HG03060 (cell line): Measurements from ENCODE around the gene KANK2.
"Not testable (repeated sequence)": the region's sequence is repeated elsewhere in the genome, so short reads cannot be mapped to it uniquely, and the experiment has no call there.

Experiments used
- ATAC-seq: cut with Tn5 transposase; IDR thresholded peaks from one replicate; pipeline ENCODE4 v1.9.1; 2021; ENCODE audit warnings: low read depth, moderate number of reproducible peaks; ENCODE audit not compliant: unreplicated experiment

KANK2 gene

DNA sequence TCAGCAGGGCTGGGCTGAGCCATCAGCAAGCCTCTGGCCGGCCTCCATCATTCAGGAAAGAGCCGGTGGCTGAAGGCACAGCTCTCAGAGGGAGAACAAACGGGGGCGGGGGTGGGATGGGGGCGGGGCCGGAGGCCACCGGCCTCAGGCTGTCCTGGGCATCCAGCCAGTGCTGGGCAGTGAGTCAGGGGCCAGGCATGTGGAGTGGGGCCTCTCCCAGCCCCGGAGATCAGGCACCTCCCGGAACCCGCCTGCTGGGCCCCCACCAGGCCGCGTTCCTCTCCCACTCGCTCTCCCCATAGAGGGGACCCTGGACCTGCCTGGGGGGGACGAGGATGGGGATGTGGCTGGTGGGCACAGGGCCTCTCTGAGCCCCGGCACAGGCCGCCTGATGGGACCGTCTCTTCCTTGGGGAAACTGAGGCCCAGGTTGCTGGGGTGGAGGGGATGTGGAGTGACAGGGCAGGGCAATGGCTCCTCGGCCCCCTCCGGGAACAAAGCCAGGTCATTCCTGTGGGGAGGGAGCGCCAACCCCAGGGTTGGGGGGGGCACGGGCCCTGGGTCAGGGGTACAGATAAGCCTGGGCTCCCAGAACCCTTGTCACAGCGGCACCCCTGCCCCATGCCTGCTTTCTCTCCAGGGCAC is 54.7 kb downstream of the KANK2 start:
- no peak for ATAC-seq

DNA sequence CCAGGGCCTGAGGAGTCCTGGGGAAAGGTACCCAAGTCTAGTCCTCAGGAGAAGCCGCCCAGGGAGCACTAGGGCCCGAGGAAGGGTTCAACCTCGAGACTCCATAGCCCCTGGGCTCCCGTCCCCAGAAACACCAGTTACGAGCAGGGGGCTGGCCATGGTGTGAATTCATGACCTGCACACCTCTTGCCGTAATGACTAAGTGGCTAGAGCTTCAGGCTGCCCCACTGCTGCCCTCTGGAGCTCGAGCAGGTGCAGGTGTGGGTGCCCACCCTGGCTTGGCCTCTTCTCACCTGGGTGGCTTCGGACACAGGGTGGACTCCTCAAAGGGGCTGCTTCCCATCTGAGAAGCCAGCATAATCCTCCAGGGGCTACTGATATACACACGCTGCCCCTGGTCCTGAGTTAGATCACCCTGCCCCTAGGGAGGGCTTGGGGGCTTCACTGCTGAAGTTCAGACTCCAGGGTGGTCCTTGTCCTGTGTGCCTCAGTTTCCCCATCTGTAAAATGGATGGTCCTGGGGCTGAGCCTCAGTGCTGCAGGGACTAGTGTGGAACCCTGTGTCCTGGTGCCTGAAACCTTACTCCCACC is 55.3 kb downstream of the KANK2 start:
- ATAC-seq = no peak

DNA sequence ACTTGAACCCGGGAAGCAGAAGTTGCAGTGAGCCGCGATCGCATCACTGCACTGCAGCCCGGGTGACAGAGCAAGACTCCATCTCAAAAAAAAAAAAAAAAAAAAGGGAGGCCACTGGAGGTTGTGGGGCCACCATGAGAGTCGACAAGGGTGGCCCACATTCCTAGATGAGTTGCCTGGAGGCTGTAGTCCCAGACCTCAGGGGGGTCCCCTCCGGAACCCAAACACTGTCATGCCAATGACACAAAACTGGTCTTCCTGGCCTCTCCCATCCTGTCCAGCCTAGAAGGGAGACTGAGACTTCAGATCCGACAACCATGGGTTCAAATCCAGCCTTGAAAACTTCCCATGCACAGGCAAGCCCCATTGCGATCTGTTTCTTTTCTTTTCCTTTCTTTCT is 56.4 kb downstream of the KANK2 start:
- no peak for ATAC-seq

GRCh38 chr19:11140023-11140538 is 57.3 kb downstream of the KANK2 start:
- not testable (repeated sequence) for ATAC-seq

DNA sequence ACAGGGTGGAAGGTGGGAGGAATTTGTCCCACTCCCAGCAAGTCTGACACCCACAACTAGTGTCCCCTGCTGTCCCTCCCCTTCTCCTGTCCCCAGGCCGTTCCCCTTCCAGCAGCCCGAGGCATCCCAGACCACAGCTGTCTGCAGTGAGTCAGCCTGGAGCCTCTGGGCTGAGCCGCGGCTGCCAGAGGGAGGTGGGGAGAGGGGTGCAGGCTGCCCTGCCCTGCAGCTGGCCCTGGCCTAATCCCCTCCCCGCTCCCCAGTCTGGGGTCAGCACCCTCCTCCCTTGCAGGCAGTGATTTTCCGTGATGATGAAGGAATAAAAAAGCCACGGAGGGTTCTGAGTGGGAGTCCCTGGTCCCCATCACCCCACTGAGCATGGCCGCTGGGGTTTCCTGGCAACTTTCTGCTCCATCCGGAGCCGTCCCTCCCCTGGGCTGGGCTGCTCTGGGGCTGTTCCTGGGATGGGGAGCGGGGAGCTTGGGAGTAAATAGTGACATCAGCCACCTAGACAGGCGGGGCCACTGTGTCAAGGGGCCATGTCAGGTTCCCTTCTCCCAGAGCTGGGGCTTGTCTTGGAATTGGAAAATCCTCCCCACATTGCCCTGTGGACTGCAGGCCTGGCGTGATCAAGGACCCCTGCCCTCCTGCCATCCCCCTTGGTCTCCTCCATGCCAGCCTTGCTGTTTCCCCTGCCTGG is 58.6 kb downstream of the KANK2 start:
- no peak for ATAC-seq

DNA sequence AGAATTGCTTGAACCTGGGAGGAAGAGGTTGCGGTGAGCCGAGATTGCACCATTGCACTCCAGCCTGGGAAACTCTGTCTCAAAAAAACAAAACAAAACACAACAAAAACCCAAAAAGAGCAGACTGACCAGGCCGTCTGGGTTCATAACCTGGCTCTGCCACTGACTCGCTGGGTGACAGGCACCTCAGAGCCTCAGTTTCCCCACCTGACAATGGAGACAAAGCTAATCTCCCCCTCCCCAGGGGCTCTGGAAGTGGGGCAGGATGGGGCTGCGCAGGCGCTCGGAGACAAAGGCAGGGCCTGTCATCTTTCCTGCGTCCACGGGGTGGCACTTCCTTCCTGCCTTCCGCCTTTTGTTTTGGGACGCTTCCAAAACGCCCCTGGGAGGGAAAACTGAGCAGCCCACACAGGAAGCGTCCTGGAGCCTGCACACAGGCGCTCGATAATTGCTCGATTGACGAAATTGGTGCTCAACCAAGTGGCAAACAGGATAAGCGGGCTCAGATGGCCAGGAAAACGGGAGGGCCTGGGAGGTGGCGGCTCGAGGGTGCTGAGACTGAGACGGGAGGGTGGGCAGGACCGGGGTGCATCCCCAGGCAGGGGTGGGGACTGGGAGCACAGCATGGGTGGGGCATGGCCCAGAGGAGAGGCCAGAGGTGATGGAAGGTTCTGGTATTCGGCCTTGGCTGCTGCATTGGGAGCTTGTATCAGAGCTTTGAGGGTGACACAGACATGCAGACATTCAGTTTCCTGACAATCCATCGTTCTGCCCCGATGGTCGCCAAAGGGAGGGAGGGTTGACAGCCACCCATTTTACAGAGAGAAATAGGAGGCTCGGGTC is 59.6 kb downstream of the KANK2 start:
- no peak for ATAC-seq

DNA sequence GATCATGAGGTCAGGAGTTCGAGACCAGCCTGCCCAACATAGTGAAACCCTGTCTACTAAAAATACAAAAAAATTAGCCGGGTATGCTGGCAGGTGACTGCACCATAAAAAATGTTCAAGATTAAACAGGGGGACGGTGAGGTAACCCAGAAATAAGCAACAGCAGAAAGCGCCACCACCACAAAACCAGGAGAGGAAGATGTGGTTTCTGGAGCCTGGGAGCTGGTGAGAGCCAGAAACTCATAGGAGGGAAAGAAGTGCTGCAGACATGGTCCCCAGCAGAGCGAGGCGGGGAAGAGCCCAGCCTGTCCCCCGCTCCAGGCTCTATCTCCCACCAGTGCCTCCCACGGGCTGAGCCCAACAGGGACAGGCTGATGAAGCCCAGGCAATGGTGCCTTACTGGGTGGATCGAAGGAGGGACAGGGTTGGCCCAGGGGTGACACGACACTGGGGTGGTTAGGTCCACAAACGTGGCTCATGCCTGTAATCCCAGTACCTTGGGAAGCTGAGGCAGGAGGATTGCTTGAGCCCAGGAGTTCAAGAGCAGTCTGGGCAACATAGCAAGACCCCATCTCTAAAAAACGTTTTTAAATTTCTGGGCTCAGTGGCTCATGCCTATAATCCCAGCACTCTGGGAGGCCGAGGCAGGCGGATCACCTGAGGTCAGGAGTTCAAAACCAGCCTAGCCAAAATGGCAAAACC is 60.8 kb downstream of the KANK2 start:
- ATAC-seq = no peak

DNA sequence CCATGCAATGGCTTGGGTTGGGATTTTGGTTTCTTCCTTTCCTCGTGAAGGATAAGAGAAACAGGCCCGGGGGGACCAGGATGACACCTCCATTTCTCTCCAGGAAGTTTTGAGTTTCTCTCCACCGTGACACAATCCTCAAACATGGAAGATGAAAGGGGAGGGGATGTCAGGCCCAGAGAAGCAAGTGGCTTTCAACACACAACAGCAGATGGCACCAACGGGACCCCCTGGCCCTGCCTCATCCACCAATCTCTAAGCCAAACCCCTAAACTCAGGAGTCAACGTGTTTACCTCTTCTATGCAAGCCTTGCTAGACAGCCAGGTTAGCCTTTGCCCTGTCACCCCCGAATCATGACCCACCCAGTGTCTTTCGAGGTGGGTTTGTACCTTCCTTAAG is 65.9 kb downstream of the KANK2 start:
- no peak for ATAC-seq

GRCh38 chr19:11130824-11131455 is 66.4 kb downstream of the KANK2 start:
- no peak for ATAC-seq

DNA sequence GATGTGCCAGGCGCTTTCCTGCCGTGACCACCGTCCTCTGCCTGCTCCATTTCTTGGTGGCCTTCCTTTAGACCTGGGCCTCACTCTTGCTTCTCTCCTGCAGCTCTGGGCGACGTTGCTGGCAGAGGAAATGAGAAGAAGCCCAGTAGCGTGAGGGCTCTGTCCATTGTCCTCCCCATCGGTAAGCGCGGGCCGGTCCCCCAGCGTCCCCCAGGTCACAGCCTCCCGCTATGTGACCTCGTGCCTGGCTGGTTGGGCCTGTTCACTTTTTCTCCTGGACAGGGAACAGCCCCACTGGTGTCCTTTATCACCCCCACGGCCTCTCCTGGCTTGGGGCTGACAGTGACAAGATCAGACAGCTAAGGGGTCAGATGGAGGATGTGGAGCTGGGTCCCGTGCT is 69.4 kb downstream of the KANK2 start:
- ATAC-seq = no peak

DNA sequence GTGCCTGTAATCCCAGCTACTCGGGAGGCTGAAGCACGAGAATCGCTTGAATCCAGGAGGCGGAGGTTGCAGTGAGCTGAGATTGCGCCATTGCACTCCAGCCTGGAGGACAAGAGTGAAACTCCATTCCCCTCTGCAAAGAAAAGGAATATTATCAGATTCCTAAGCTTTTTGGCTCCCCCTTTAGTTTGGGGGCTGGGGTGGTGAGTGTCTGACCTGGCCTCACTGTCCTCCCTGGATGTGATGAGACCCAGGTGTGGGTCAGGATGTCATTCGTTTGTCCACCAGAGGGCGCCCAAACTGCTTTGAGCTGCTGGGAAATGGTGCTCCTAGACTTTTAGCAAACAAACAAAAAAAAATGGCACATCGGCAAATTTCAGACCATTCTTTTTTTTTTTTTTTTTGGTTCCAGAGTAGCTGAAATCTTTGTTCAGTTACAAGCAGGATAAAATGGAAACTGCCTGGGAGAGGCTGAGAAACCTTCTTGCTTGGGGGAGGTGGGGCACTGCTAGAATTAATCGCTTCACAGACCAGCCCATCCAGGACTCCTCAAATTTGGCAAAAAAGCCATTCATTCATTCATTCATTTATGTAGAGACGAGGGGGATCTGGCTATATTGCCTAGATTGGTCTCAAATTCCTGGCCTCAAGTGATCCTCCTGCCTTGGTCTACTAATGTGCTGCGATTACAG is 71.2 kb downstream of the KANK2 start:
- ATAC-seq = no peak

DNA sequence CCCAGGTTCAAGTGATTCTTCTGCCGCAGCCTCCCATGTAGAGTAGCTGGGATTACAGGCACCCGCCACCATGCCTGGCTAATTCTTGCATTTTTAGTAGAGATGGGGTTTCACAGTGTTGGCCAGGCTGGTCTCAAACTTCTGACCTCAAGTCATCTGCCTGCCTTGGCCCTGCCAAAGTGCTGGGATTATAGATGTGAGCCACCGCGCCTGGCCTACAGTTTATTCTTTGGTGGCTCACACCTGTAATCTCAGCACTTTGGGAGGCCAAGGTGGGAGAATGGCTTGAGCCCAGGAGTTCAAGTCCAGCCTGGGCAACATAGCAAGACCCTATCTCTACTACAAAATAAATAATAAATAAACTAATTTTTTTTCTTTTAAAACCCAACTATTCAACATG is 73.2 kb downstream of the KANK2 start:
- ATAC-seq = not testable (repeated sequence)

DNA sequence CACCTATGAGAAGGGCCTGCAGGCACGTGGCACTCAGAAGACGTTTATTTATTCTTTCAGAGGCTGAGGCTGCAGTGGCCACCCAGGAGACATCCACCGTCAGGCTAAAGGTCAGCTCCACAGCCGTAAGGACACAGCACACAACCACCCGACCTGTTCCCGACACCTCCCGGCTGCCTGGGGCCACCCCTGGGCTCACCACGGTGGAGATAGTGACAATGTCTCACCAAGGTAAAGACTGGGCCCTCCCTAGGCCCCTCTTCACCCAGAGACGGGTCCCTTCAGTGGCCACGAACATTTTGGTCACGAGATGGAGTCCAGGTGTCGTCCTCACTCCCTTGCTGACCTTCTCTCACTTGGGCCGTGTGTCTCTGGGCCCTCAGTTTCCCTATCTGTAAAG is 74.2 kb downstream of the KANK2 start:
- ATAC-seq = no peak

GRCh38 chr19:11121963-11122362 is 75.4 kb downstream of the KANK2 start:
- not testable (repeated sequence) for ATAC-seq

- no peak for ATAC-seq
Measured at GRCh38 chr19:11116507-11116906, 80.8 kb downstream of the KANK2 start.

DNA sequence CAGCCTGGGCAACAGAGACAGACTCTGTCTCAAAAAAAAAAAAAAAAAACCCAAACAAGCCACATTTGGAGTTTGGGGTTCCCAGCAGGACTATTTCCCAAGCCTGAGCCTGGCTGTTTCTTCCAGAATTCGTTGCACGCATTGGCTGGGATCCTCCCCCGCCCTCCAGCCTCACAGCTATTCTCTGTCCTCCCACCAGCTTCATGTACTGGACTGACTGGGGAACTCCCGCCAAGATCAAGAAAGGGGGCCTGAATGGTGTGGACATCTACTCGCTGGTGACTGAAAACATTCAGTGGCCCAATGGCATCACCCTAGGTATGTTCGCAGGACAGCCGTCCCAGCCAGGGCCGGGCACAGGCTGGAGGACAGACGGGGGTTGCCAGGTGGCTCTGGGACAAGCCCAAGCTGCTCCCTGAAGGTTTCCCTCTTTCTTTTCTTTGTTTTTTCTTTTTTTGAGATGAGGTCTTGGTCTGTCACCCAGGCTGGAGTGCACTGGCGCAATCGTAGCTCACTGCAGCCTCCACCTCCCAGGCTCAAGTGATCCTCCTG is 81.4 kb downstream of the KANK2 start:
- no peak for ATAC-seq

GRCh38 chr19:11115042-11115441 is 82.3 kb downstream of the KANK2 start:
- no peak for ATAC-seq
